HUES48 (cell line): Measurements from ENCODE around the gene MTAP.

Experiments used
- H3K27ac ChIP-seq: one replicate; pipeline ENCODE4 v1.7.0; 2013; ENCODE audit warnings: low read depth, low read length, inconsistent platforms
- H3K27me3 ChIP-seq: 2 replicates; pipeline ENCODE4 v1.6.1; 2013; ENCODE audit warnings: mild to moderate bottlenecking, low read length; ENCODE audit not compliant: control insufficient read depth, insufficient read depth
- H3K36me3 ChIP-seq: 2 replicates; pipeline ENCODE4 v1.6.1; 2013; ENCODE audit warnings: low read length; ENCODE audit not compliant: control insufficient read depth, insufficient read depth
- H3K4me1 ChIP-seq: 2 replicates; pipeline ENCODE4 v1.6.1; 2013; ENCODE audit warnings: mild to moderate bottlenecking, low read length; ENCODE audit not compliant: control insufficient read depth, insufficient read depth
- H3K4me3 ChIP-seq: 2 replicates; pipeline ENCODE4 v1.5.1; 2013; ENCODE audit warnings: mild to moderate bottlenecking, low read depth, low read length
- H3K9ac ChIP-seq: 2 replicates; pipeline ENCODE4 v1.6.1; 2013; ENCODE audit warnings: mild to moderate bottlenecking, low read depth, low read length, moderate library complexity
- H3K9me3 ChIP-seq: 2 replicates; pipeline ENCODE4 v1.6.1; 2013; ENCODE audit warnings: low read length; ENCODE audit not compliant: control insufficient read depth, insufficient read depth

The MTAP gene

GRCh38 chr9:21828853-21829410 lies 26.5 kb downstream of the MTAP start:
- peaks cover 96% of the 10 kb centered on the region for H3K36me3 ChIP-seq

GRCh38 chr9:21830589-21830988 lies 28.2 kb downstream of the MTAP start:
- Histone ChIP-seq H3K9me3 (no peaks in the 10 kb centered on the region), H3K27ac (no peak overlapping the region), H3K27me3 (no peaks in the 10 kb centered on the region), H3K9ac (no peak overlapping the region), H3K4me1 (peaks cover 5% of the 10 kb centered on the region; the same call in 1 of the 2 replicates), H3K4me3 (no peak overlapping the region), H3K36me3 (peaks cover 98% of the 10 kb centered on the region)

More at GRCh38 chr9:21828853-21829410, 26.5 kb downstream of the MTAP start:
- Histone ChIP-seq H3K9ac (no peak overlapping the region), H3K4me3 (no peak overlapping the region), H3K9me3 (peaks cover 9% of the 10 kb centered on the region; the same call in 1 of the 2 replicates), H3K4me1 (peaks cover 5% of the 10 kb centered on the region; the same call in 1 of the 2 replicates), H3K27ac (no peak overlapping the region), H3K27me3 (no peaks in the 10 kb centered on the region)

DNA sequence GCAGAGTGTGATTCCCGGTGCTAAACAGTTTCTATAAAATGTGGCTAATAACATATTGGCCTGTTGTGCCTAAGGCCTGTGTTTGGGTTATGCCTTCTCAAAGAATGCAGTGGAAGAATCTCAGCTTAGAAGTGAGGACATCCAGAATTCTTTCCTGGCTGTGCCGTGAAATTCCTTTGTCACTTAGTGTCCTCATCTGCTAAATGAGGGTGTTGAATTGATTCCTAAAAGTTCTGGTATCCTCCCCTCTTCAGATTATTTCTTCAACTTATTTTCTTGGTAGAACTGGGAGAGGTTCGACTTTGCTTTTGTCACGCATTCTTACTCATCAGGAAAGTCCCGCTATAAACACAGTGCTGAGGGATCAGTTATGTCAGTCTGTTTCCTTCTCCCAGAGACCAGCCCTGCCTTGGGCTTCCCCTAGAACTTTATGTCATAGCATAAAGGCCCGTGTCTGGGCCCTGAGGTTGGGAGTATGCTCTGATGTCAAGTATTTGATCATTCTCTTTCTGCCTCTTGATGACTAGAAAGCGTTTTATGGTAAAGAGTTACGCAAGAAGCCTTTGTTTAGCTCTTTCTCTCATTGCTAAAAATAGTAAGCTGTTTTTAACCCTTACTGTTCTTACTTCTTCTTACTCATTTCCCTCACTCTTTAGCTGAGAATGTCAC lies 29.5 kb downstream of the MTAP start:
- Histone ChIP-seq H3K27ac (peak overlapping the region; percentile 14), H3K36me3 (peaks cover 99% of the 10 kb centered on the region), H3K27me3 (no peaks in the 10 kb centered on the region), H3K9ac (no peak overlapping the region), H3K4me1 (peaks cover 5% of the 10 kb centered on the region; the same call in 1 of the 2 replicates), H3K9me3 (no peaks in the 10 kb centered on the region), H3K4me3 (no peak overlapping the region)

DNA sequence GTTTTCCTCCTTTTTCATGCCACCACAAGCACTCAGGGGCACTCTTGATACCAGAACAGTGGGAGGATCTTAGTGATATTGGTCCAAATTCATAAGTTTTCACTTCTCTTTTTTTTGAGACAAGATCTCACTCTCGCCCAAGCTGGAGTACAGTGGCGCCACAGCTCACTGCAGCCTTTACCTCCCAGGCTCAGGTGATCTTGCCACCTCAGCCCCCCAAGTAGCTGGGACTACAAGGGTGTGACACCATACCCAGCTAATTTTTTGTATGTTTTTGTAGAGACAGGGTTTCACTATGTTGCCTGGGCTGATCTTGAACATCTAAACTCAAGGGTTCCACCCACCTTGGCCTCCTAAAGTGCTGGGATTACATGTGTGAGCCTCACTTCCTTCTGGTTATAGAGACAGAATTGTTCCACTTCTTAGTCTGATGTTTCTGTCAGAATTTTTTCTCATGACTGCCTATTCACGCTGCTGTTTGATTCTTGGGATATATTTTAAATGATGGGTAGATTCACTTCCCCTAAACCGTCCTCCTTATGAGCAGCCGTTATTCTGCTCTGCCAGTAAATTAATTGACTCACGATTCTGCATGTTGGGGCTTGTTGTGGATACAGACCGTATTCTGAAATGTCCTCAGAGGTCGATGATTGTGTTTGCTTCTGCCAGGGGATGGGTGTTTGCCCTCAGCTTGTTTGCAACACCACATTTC lies 30.8 kb downstream of the MTAP start:
- H3K9ac ChIP-seq: no peak overlapping the region
- H3K27me3 ChIP-seq: no peaks in the 10 kb centered on the region
- H3K36me3 ChIP-seq: peaks cover 99% of the 10 kb centered on the region
- H3K4me1 ChIP-seq: peaks cover 5% of the 10 kb centered on the region; the same call in 1 of the 2 replicates
- H3K27ac ChIP-seq: no peak overlapping the region
- H3K4me3 ChIP-seq: no peak overlapping the region
- H3K9me3 ChIP-seq: no peaks in the 10 kb centered on the region

- Histone ChIP-seq H3K9me3 (no peaks in the 10 kb centered on the region), H3K36me3 (peaks cover 99% of the 10 kb centered on the region), H3K4me1 (peaks cover 5% of the 10 kb centered on the region; the same call in 1 of the 2 replicates), H3K27ac (no peak overlapping the region), H3K9ac (no peak overlapping the region), H3K27me3 (no peaks in the 10 kb centered on the region), H3K4me3 (no peak overlapping the region)
Observed at GRCh38 chr9:21835121-21835520, 32.7 kb downstream of the MTAP start.

GRCh38 chr9:21836437-21837161 lies 34.2 kb downstream of the MTAP start:
- H3K4me3 ChIP-seq: no peak overlapping the region
- H3K27ac ChIP-seq: no peak overlapping the region
- H3K9ac ChIP-seq: no peak overlapping the region
- H3K36me3 ChIP-seq: peaks cover 100% of the 10 kb centered on the region
- no peaks in the 10 kb centered on the region for H3K27me3 ChIP-seq
- peaks cover 13% of the 10 kb centered on the region; the same call in 1 of the 2 replicates for H3K9me3 ChIP-seq
- H3K4me1 ChIP-seq: peaks cover 5% of the 10 kb centered on the region; the same call in 1 of the 2 replicates

DNA sequence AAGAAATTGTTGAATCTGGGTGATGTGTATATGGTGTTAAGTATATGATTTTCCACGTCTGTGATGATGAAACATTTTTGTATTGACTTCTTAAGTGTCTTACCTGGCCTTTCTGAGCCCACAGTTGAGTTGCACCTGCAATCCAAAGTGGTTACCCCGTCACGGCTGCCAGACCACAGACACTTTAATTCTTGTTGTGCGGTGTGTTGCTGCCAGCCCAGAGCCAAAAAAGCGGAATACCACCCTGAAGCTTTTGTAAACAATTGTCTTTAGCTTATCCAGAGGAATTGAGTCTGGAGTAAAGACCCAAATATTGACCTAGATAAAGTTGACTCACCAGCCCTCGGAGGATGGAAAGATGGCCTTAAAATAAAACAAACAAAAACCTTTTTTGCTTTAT lies 35.1 kb downstream of the MTAP start:
- peaks cover 100% of the 10 kb centered on the region for H3K36me3 ChIP-seq
- H3K4me1 ChIP-seq: no peaks in the 10 kb centered on the region
- H3K4me3 ChIP-seq: no peak overlapping the region
- no peak overlapping the region for H3K9ac ChIP-seq
- no peak overlapping the region for H3K27ac ChIP-seq
- H3K27me3 ChIP-seq: no peaks in the 10 kb centered on the region
- peaks cover 15% of the 10 kb centered on the region; the same call in 1 of the 2 replicates for H3K9me3 ChIP-seq

DNA sequence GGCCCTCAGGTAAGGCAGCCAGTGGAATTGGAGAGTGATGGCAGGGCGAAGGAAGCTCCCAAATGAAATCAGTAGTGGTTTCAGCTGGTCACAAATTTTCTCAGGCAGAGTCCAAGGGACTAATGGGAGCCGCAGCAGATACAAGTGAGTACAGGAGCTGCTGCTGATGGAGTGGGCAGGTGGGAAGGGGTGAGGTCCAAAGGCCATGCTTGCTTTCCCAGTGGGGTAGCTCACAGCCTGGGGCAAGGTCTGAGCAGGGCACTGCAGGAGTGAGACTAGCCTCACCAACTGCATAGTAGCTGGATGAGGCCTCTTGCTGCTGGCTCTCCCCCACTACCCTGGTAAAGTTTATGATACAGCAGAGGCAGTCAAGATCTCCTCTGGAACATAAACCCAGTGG lies 38.2 kb downstream of the MTAP start:
- Histone ChIP-seq H3K4me1 (no peaks in the 10 kb centered on the region), H3K27me3 (no peaks in the 10 kb centered on the region), H3K9me3 (peaks cover 29% of the 10 kb centered on the region), H3K9ac (no peak overlapping the region), H3K4me3 (no peak overlapping the region), H3K27ac (no peak overlapping the region), H3K36me3 (peaks cover 70% of the 10 kb centered on the region)

DNA sequence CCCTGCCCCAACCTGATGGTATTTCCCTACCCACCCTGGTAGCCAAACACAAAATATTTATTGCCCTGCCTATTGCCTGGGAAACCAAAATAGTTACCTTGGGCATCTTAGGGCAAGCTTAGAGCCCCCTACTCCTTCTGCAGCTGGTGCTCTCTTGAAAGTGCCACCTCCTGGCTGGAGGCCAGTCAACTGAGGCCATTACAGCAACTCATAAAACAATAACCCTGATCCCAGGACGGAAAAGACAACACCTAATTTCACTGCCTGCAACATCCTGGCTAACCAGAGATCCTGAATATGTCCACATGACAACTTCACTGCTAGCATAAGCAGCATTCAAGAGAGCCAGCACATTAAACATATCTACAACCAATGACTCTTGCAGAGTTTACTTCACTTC lies 38.7 kb downstream of the MTAP start:
- Histone ChIP-seq H3K9me3 (peaks cover 30% of the 10 kb centered on the region), H3K27me3 (no peaks in the 10 kb centered on the region), H3K9ac (no peak overlapping the region), H3K4me1 (no peaks in the 10 kb centered on the region), H3K36me3 (peaks cover 65% of the 10 kb centered on the region), H3K4me3 (no peak overlapping the region), H3K27ac (no peak overlapping the region)

- Histone ChIP-seq H3K4me1 (no peaks in the 10 kb centered on the region), H3K4me3 (no peak overlapping the region), H3K36me3 (peaks cover 62% of the 10 kb centered on the region), H3K9me3 (peaks cover 13% of the 10 kb centered on the region), H3K27ac (no peak overlapping the region), H3K9ac (no peak overlapping the region), H3K27me3 (no peaks in the 10 kb centered on the region)
Observed at GRCh38 chr9:21848615-21849014, 46.2 kb downstream of the MTAP start.
